IPS DF 6.9 (cell line): ENCODE data around the gene GRP.
A peak's percentile ranks its signal among the peaks of the same experiment; 100 is the strongest.
"Not testable (repeated sequence)": the region's sequence is repeated elsewhere in the genome, so short reads cannot be mapped to it uniquely, and the experiment has no call there.

Experiments used
- DNase-seq: peaks from one replicate; pipeline ENCODE4 v3.0.0-alpha.2; 2013; ENCODE audit warnings: low read depth, low spot score
- H3K27ac ChIP-seq: one replicate; pipeline ENCODE4 v1.5.1; 2013; ENCODE audit warnings: low read length, control low read depth
- H3K27me3 ChIP-seq: 2 replicates; pipeline ENCODE4 v1.6.1; 2013; ENCODE audit warnings: mild to moderate bottlenecking, low read length; ENCODE audit not compliant: control insufficient read depth, insufficient read depth
- H3K36me3 ChIP-seq: 2 replicates; pipeline ENCODE4 v1.6.1; 2013; ENCODE audit warnings: low read length; ENCODE audit not compliant: control insufficient read depth, insufficient read depth
- H3K4me1 ChIP-seq: 2 replicates; pipeline ENCODE4 v1.6.1; 2013; ENCODE audit warnings: low read length; ENCODE audit not compliant: control insufficient read depth, insufficient read depth
- H3K4me3 ChIP-seq: 2 replicates; pipeline ENCODE4 v1.5.1; 2013; ENCODE audit warnings: mild to moderate bottlenecking, low read length
- H3K9me3 ChIP-seq: 2 replicates; pipeline ENCODE4 v1.6.1; 2013; ENCODE audit warnings: low read length, inconsistent platforms; ENCODE audit not compliant: control insufficient read depth, insufficient read depth
- WGBS: extraction: QIAGEN DNeasy Blood & Tissue Kit; methylation state at CpG from one replicate; pipeline ENCODE4 v1.1.7; 2013; ENCODE audit warnings: mixed read lengths, missing lambda C conversion rate; ENCODE audit not compliant: insufficient read length, insufficient coverage; 5-methylcytosine and 5-hydroxymethylcytosine counted together

Gene GRP

DNA sequence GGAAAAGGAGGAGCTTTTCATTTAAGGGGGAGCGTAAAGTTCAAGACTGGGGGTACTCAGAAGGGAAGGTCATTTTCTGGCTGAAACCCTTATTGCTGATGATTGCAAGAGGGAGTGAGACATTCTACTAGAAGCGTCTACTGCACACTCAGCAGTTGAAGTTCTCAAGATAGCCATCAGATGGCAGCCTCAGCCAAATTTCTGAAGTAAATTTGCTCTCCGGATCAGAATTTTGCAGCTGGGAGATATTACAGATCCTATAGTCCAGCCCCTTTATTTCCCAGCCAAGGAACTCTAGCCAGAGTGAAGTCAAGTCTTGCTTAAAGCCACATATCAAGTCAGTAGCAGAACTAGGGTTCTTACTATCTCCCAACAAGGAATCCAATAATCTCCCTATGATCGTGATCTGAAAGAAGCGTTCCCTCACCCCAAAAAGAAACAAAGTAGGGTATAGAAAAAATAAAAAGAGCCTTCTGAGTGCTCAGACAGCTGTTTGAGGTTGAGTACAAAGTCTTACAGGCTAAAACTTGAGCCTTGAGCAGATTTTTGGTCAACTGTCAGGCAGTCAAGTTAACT lies 29.3 kb downstream of the GRP start:
- no peaks in the 10 kb centered on the region for H3K9me3 ChIP-seq
- no peak for DNase-seq
- no peaks in the 10 kb centered on the region for H3K36me3 ChIP-seq
- no peak overlapping the region for H3K27ac ChIP-seq
- H3K4me3 ChIP-seq, result no peak overlapping the region
- no CpG with 5 or more reads among the region's 5 CpGs for WGBS
- no peaks in the 10 kb centered on the region; the same call in 1 of the 2 replicates for H3K27me3 ChIP-seq
- H3K4me1 ChIP-seq, result no peaks in the 10 kb centered on the region

DNA sequence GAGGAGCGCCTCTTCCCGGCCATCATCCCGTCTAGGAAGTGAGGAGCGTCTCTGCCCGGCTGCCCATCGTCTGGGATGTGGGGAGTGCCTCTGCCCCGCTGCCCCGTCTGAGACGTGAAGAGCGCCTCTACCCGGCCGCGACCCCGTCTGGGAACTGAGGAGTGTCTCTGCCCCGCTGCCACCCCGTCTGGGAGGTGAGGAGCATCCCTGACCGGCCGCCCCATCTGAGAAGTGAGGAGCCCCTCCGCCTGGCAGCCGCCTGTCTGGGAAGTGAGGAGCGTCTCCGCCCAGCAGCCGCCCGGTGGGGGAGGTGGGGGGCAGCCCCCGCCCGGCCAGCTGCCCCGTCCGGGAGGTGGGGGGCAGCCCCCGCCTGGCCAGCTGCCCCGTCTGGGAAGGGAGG lies 35.5 kb downstream of the GRP start:
- not testable (repeated sequence) for H3K36me3 ChIP-seq
- no CpG with 5 or more reads among the region's 30 CpGs for WGBS

DNA sequence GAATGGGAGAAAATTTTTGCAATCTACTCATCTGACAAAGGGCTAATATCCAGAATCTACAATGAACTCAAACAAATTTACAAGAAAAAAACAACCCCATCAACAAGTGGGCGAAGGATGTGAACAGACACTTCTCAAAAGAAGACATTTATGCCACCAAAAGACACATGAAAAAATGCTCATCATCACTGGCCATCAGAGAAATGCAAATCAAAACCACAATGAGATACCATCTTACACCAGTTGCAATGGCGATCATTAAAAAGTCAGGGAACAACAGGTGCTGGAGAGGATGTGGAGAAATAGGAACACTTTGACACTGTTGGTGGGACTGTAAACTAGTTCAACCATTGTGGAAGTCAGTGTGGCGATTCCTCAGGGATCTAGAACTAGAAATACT lies 41.9 kb downstream of the GRP start:
- H3K4me3 ChIP-seq, DNase-seq, H3K4me1 ChIP-seq, H3K36me3 ChIP-seq, H3K27ac ChIP-seq, H3K9me3 ChIP-seq: not testable (repeated sequence)
- peaks cover 40% of the 10 kb centered on the region for H3K27me3 ChIP-seq
- no CpG with 5 or more reads among the region's 3 CpGs for WGBS

More for the DNA sequence above, 35.5 kb downstream of the GRP start:
- not testable (repeated sequence) for H3K4me1 ChIP-seq, DNase-seq, H3K27me3 ChIP-seq, H3K9me3 ChIP-seq, H3K27ac ChIP-seq, H3K4me3 ChIP-seq

DNA sequence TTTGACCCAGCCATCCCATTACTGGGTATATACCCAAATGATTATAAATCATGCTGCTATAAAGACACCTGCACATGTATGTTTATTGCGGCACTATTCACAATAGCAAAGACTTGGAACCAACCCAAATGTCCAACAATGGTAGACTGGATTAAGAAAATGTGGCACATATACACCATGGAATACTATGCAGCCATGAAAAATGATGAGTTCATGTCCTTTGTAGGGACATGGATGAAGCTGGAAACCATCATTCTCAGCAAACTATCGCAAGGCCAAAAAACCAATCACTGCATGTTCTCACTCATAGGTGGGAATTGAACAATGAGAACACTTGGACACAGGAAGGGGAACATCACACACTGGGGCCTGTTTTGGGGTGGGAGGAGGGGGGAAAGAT lies 42.3 kb downstream of the GRP start:
- no CpG with 5 or more reads among the region's 2 CpGs for whole genome bisulfite sequencing
- H3K4me3 ChIP-seq, result not testable (repeated sequence)
- H3K27me3 ChIP-seq, result peaks cover 44% of the 10 kb centered on the region

DNA sequence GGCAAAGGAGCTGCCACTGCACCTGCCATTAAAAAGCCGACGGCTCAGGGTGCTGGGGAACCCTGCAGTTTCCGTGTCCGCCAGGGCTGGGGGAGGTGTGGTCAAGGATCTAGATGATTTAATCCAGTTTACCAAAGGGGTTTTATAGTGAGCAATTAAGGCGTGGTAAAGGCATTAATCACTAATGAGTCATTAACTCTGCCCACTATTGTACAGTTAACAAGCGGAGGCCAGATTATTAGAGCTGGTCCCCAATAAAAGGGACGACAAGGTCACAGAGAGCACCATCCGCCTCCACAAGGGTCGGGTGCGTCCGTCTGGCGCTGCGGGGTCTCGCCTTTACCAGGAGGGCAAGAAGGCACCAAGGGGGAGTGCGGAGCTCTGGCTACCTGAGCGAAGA lies 43.7 kb downstream of the GRP start:
- Histone ChIP-seq H3K27ac (no peak overlapping the region), H3K9me3 (no peaks in the 10 kb centered on the region), H3K4me1 (peaks cover 3% of the 10 kb centered on the region; the same call in 1 of the 2 replicates), H3K36me3 (no peaks in the 10 kb centered on the region), H3K27me3 (peaks cover 59% of the 10 kb centered on the region), H3K4me3 (no peak overlapping the region)
- no peak for DNase-seq
- WGBS, result no CpG with 5 or more reads among the region's 16 CpGs

More for the DNA sequence above, 42.3 kb downstream of the GRP start:
- H3K9me3 ChIP-seq, H3K4me1 ChIP-seq, H3K27ac ChIP-seq, H3K36me3 ChIP-seq, DNase-seq: not testable (repeated sequence)

DNA sequence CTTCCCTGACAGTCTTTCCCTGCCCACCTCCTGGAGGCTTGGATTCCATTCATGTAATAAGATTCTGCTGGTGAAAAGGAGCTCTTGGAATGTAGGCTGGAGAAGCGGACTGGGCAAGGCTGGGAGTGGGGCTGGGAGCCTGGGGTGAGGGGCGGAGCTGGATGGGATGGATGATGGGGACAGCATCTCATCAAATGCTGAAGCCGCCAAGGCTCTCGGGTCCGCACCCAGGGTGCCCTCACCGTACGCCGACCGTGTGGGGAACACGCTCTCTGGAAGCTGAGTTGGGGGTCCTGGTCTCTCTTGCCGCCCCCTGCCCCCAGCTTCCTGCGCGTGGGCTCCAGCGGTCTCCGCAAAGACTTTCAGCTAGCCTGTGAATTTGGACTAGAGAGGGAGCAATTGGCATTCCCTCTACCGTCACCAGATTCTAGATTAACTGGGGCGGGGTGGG lies 44.2 kb downstream of the GRP start:
- Histone ChIP-seq H3K4me3 (peak overlapping the region; percentile 3; the same call in 1 of the 2 replicates), H3K4me1 (peaks cover 3% of the 10 kb centered on the region; the same call in 1 of the 2 replicates), H3K27me3 (peaks cover 61% of the 10 kb centered on the region), H3K27ac (no peak overlapping the region), H3K36me3 (no peaks in the 10 kb centered on the region), H3K9me3 (no peaks in the 10 kb centered on the region)
- no CpG with 5 or more reads among the region's 17 CpGs for WGBS
- DNase-seq, result no peak

DNA sequence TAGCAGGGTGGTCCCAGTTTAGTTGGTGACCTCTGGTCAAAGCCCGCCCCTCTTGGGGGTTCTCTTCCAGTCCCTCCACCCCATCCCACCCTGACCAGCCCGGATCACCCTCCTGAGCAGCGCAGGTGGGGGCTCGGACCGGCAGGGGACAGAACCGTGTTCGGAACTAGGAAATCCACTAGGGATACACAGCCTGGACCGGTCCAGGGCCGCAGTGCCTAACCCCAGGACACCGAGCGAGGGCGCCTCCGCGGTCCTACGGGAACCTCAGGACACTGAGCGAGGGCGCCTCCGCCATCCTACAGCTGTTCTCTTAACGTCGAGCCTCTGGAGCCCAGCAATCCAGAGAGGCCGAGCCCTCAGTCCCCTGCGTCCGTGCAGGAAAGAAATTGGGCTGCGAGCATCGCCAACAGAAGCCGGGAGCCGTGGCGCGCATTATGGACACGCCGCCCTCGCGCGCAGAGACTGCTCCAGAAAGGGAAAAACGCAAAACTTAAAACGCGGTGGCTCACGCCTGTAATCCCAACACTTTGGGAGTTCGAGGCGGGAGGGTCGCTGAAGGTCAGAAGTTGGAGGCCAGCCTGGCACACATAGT lies 44.8 kb downstream of the GRP start:
- Histone ChIP-seq H3K4me3 (no peak overlapping the region; the same call in 1 of the 2 replicates), H3K27ac (no peak overlapping the region), H3K36me3 (no peaks in the 10 kb centered on the region), H3K4me1 (peaks cover 3% of the 10 kb centered on the region; the same call in 1 of the 2 replicates), H3K9me3 (no peaks in the 10 kb centered on the region), H3K27me3 (peaks cover 63% of the 10 kb centered on the region)
- no CpG with 5 or more reads among the region's 41 CpGs for WGBS
- no peak for DNase-seq

DNA sequence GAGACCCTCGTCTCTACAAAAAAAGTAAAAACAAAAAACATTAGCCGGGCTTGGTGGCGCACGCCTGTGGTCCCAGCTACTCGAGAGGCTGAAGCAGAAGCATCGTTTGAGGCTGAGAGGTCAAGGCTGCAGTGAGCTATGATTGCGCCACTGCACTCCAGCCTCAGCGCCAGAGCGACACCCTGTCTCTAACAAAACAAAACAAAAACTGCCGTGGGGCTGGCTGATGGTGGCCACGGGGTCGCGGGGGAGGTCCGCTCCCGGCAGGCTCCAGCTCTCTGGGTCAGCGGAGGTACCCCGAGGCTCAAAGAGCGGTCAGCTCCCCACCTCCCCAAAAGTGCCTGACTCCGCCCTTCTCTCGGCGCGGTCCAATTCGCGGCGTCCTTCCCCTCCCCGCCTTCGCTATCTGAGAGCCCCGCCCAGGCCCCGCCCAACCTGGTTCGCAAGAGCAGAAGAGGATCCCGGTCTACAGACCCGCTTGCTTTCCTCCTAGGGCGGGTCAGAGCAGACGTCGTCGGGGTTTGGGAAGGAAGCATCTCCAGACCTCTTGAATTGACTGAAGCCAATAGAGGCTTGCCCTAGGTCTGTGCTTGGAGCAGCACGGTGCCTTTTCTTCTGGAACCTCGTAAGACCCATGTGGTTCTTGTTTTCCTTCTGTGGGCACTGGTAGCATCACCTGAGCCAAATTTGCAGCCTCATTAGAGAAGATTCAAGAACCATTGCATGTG lies 45.5 kb downstream of the GRP start:
- WGBS, result no CpG with 5 or more reads among the region's 38 CpGs
- DNase-seq, result no peak
- H3K4me3 ChIP-seq, result peak overlapping the region; percentile 31; the same call in 1 of the 2 replicates
- no peaks in the 10 kb centered on the region for H3K36me3 ChIP-seq
- H3K4me1 ChIP-seq, result peaks cover 3% of the 10 kb centered on the region; the same call in 1 of the 2 replicates
- H3K9me3 ChIP-seq, result no peaks in the 10 kb centered on the region
- no peak overlapping the region for H3K27ac ChIP-seq
- H3K27me3 ChIP-seq, result peaks cover 67% of the 10 kb centered on the region

DNA sequence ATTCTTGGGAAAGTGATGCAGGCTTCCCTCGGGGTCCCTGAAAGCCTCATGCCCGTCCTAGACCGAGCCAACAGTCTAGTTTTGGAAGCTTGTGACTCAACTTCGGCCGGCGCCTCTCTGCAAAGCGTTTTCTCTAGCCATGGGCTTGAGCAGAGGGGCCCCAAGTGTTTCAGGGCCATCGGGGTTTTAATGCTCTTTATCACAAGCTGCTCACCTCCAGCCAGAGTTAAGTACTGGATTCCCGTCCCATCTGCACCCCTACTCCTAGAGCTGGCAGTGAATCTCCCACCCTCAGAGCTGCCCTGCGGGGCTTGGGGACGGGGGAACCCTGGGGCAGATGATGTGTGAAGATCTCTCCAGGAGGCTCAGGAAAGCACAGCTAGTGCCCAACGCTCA lies 46.0 kb downstream of the GRP start:
- H3K27ac ChIP-seq, result no peak overlapping the region
- DNase-seq, result no peak
- no peak overlapping the region for H3K4me3 ChIP-seq
- no CpG with 5 or more reads among the region's 12 CpGs for WGBS
- peaks cover 72% of the 10 kb centered on the region for H3K27me3 ChIP-seq
- no peaks in the 10 kb centered on the region for H3K36me3 ChIP-seq
- H3K9me3 ChIP-seq, result no peaks in the 10 kb centered on the region
- H3K4me1 ChIP-seq, result peaks cover 3% of the 10 kb centered on the region; the same call in 1 of the 2 replicates

DNA sequence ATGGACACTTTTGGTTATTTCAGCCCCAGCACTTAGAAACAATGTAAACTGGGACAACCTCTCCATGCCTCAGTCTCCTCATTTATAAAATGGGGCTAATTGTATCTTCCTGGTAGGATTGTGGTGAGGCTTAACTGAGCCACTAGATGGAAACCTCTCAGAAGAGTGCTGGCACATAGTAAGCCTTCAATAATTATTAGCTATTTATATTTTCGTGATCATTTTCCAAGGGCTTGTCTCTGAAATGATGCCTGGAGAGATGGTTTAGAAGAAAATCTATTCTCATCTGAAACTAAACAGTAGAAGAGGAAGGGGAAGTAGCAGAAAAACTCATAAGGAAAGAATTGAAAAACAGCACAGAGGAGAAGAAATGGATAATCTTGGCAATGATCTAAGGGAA lies 46.5 kb downstream of the GRP start:
- WGBS, result no CpG with 5 or more reads among the region's 1 CpG

More for the DNA sequence above, 46.5 kb downstream of the GRP start:
- H3K9me3 ChIP-seq, result no peaks in the 10 kb centered on the region
- no peaks in the 10 kb centered on the region for H3K36me3 ChIP-seq
- no peak for DNase-seq
- no peak overlapping the region for H3K27ac ChIP-seq
- H3K27me3 ChIP-seq, result peaks cover 77% of the 10 kb centered on the region
- peaks cover 3% of the 10 kb centered on the region; the same call in 1 of the 2 replicates for H3K4me1 ChIP-seq
- H3K4me3 ChIP-seq, result no peak overlapping the region
